H9 (cell line): ENCODE data around the gene YKT6. TPM values are rescaled to one million over a fixed set of nuclear protein-coding genes. Genes with fewer than 3 reads are reported as not detected.

ENCODE experiments used
- DNase-seq: peaks from one replicate; pipeline ENCODE4 v3.0.0-alpha.2; 2017
- H2AFZ ChIP-seq: one replicate; pipeline ENCODE4 v1.6.1; 2013; ENCODE audit warnings: mild to moderate bottlenecking, low read length, control low read depth, moderate library complexity
- H2AK5ac ChIP-seq: 2 replicates; pipeline ENCODE4 v1.6.1; 2013; ENCODE audit warnings: low read length, control low read depth, mixed read lengths; ENCODE audit not compliant: insufficient read length
- H2BK120ac ChIP-seq: one replicate; pipeline ENCODE4 v1.6.1; 2013; ENCODE audit warnings: low read depth, mild to moderate bottlenecking, low read length, control low read depth, inconsistent platforms; ENCODE audit not compliant: poor library complexity, severe bottlenecking
- H2BK12ac ChIP-seq: 2 replicates; pipeline ENCODE4 v1.6.1; 2013; ENCODE audit warnings: low read length, control low read depth, mixed read lengths, low read depth; ENCODE audit not compliant: insufficient read length
- H2BK15ac ChIP-seq: 2 replicates; pipeline ENCODE4 v1.6.1; 2013; ENCODE audit warnings: low read depth, low read length, control low read depth
- H2BK20ac ChIP-seq: one replicate; pipeline ENCODE4 v1.6.1; 2013; ENCODE audit warnings: low read depth, mild to moderate bottlenecking, low read length, control low read depth, inconsistent platforms; ENCODE audit not compliant: poor library complexity, severe bottlenecking
- H2BK5ac ChIP-seq: 2 replicates; pipeline ENCODE4 v1.6.1; 2013; ENCODE audit warnings: low read length, control low read depth, mixed read lengths; ENCODE audit not compliant: insufficient read length
- H3K14ac ChIP-seq: 2 replicates; pipeline ENCODE4 v1.6.1; 2013; ENCODE audit warnings: low read length, control low read depth; ENCODE audit not compliant: insufficient read depth
- H3K18ac ChIP-seq: 2 replicates; pipeline ENCODE4 v1.6.1; 2013; ENCODE audit warnings: low read depth, mild to moderate bottlenecking, mixed read lengths, low read length, control low read depth; ENCODE audit not compliant: insufficient read length
- H3K23ac ChIP-seq: 2 replicates; pipeline ENCODE4 v1.6.1; 2013; ENCODE audit warnings: low read length, control low read depth, mixed read lengths, low read depth; ENCODE audit not compliant: insufficient read length
- H3K23me2 ChIP-seq: 2 replicates; pipeline ENCODE4 v1.6.1; 2013; ENCODE audit warnings: low read depth, mild to moderate bottlenecking, mixed read lengths, low read length, control low read depth; ENCODE audit not compliant: insufficient read length, poor library complexity, severe bottlenecking
- H3K27ac ChIP-seq: 2 replicates; pipeline ENCODE4 v1.5.1; 2013; ENCODE audit warnings: low read length, control low read depth, mixed read lengths, low read depth; ENCODE audit not compliant: insufficient read length
- H3K27me3 ChIP-seq: 2 replicates; pipeline ENCODE4 v1.6.1; 2013; ENCODE audit warnings: low read length, control low read depth, inconsistent platforms; ENCODE audit not compliant: insufficient read depth
- H3K4ac ChIP-seq: 2 replicates; pipeline ENCODE4 v1.6.1; 2013; ENCODE audit warnings: low read depth, mild to moderate bottlenecking, control low read depth, inconsistent platforms, low read length, moderate library complexity
- H3K4me1 ChIP-seq: 2 replicates; pipeline ENCODE4 v1.6.1; 2013; ENCODE audit warnings: low read length, control low read depth, inconsistent platforms; ENCODE audit not compliant: insufficient read depth
- H3K4me2 ChIP-seq: 2 replicates; pipeline ENCODE4 v1.6.1; 2013; ENCODE audit warnings: low read length, control low read depth, mixed read lengths; ENCODE audit not compliant: insufficient read length, insufficient read depth
- H3K56ac ChIP-seq: 2 replicates; pipeline ENCODE4 v1.6.1; 2013; ENCODE audit warnings: low read depth, mild to moderate bottlenecking, mixed read lengths, low read length, control low read depth; ENCODE audit not compliant: insufficient read length
- H3K79me1 ChIP-seq: 2 replicates; pipeline ENCODE4 v1.6.1; 2013; ENCODE audit warnings: low read depth, mild to moderate bottlenecking, moderate library complexity, low read length, control low read depth, inconsistent platforms; ENCODE audit not compliant: insufficient read depth, poor library complexity, severe bottlenecking
- H3K79me2 ChIP-seq: 2 replicates; pipeline ENCODE4 v1.6.1; 2013; ENCODE audit warnings: low read length, control low read depth, inconsistent platforms; ENCODE audit not compliant: insufficient read depth
- H3K9ac ChIP-seq: 2 replicates; pipeline ENCODE4 v1.6.1; 2013; ENCODE audit warnings: low read length, control low read depth, mixed read lengths; ENCODE audit not compliant: insufficient read length; ENCODE audit errors: extremely low read depth
- H3K9me3 ChIP-seq: one replicate; pipeline ENCODE4 v1.6.1; 2013; ENCODE audit warnings: low read depth, low read length, inconsistent platforms; ENCODE audit not compliant: control insufficient read depth
- H3T11ph ChIP-seq: one replicate; pipeline ENCODE4 v1.6.1; 2013; ENCODE audit warnings: mild to moderate bottlenecking, low read length, control low read depth, inconsistent platforms
- H4K20me1 ChIP-seq: one replicate; pipeline ENCODE4 v1.6.1; 2013; ENCODE audit not compliant: control insufficient read depth, insufficient read length, insufficient read depth
- H4K5ac ChIP-seq: 2 replicates; pipeline ENCODE4 v1.6.1; 2013; ENCODE audit warnings: low read depth, mild to moderate bottlenecking, mixed read lengths, low read length, control low read depth; ENCODE audit not compliant: insufficient read length
- H4K8ac ChIP-seq: replicated peaks from 2 replicates; pipeline ENCODE4 v1.6.1; 2013; ENCODE audit warnings: low read length, control low read depth, mixed read lengths, low read depth; ENCODE audit not compliant: insufficient read length
- H4K91ac ChIP-seq: 2 replicates; pipeline ENCODE4 v1.6.1; 2013; ENCODE audit warnings: low read depth, mild to moderate bottlenecking, moderate library complexity, mixed read lengths, low read length, control low read depth; ENCODE audit not compliant: insufficient read length
- H3K27ac Mint-ChIP-seq, 3 experiments: 2 replicates in 2 of 3; 3 replicates in 1 of 3; pipeline ENCODE4 v1.8.0; 2020 to 2021; ENCODE audit warnings: mixed read lengths in 3 of 3, mild to moderate bottlenecking in 1 of 3, moderate library complexity in 1 of 3
- H3K27me3 Mint-ChIP-seq: 2 replicates; pipeline ENCODE4 v1.8.0; 2021; ENCODE audit warnings: low read depth, mild to moderate bottlenecking, moderate library complexity, mixed read lengths
- H3K36me3 Mint-ChIP-seq, 3 experiments: 2 replicates in 2 of 3; 3 replicates in 1 of 3; pipeline ENCODE4 v1.8.0; 2020 to 2021; ENCODE audit warnings: low read depth in 3 of 3, mixed read lengths in 3 of 3; ENCODE audit not compliant: insufficient read depth in 1 of 3
- H3K4me1 Mint-ChIP-seq, 2 experiments: 2 replicates each; pipeline ENCODE4 v1.8.0; 2020; ENCODE audit warnings: mixed read lengths in 2 of 2
- H3K4me3 Mint-ChIP-seq, 2 experiments: 2 replicates in 1 of 2; 3 replicates in 1 of 2; pipeline ENCODE4 v1.8.0; 2020 to 2021; ENCODE audit warnings: mild to moderate bottlenecking in 2 of 2, mixed read lengths in 2 of 2, moderate library complexity in 1 of 2
- H3K9me3 Mint-ChIP-seq, 2 experiments: 2 replicates in 1 of 2; 3 replicates in 1 of 2; pipeline ENCODE4 v1.8.0; 2020; ENCODE audit warnings: mild to moderate bottlenecking in 2 of 2, mixed read lengths in 2 of 2, moderate library complexity in 1 of 2
- CTCF ChIP-seq: fragments of 200-600 bp; sonication (generic); conservative IDR thresholded peaks from 3 replicates; pipeline ENCODE4 v1.8.0; 2021; ENCODE audit warnings: antibody characterized with exemption, mild to moderate bottlenecking
- WGBS: extraction: QIAGEN DNeasy Blood & Tissue Kit; methylation state at CpG from one replicate; pipeline ENCODE4 v1.1.7; 2013; ENCODE audit warnings: missing lambda C conversion rate, low lambda C conversion rate, mixed read lengths; ENCODE audit not compliant: insufficient read length; ENCODE audit errors: extremely low coverage; 5-methylcytosine and 5-hydroxymethylcytosine counted together
- total RNA-seq: library from RNA; stranded (reverse); gene quantifications from 2 replicates; pipeline ENCODE4 v1.2.1, GENCODE V29; 2021

YKT6 gene
- total RNA-seq, 1 experiment from 2014 or later, result 104 TPM

GRCh38 chr7:44201813-44202212 is 1.0 kb downstream of the YKT6 start:
- no peaks in the 10 kb centered on the region for H4K20me1 ChIP-seq
- H3K4me1 ChIP-seq, result no peaks in the 10 kb centered on the region
- H3K56ac ChIP-seq, result no peak overlapping the region
- no peaks in the 10 kb centered on the region for H3K27me3 ChIP-seq
- H3K27ac ChIP-seq, result no peak overlapping the region
- H3K4me1 Mint-ChIP-seq, result peaks cover 12 to 13% of the 10 kb centered on the region in 2 experiments
- peak overlapping the region; percentile 78 for H3K9ac ChIP-seq
- H3K9me3 ChIP-seq, result no peaks in the 10 kb centered on the region
- no peak overlapping the region for H2AK5ac ChIP-seq
- no peak overlapping the region for H2BK120ac ChIP-seq
- H2AFZ ChIP-seq, result no peak overlapping the region
- no peaks in the 10 kb centered on the region for H3K9me3 Mint-ChIP-seq
- no CpG with 5 or more reads among the region's 8 CpGs for WGBS
- H3K36me3 Mint-ChIP-seq, result peaks cover 9 to 20% (median 19%) of the 10 kb centered on the region in 3 experiments; a peak in 5 of 7 replicates
- no peak overlapping the region for H3K23ac ChIP-seq
- H3K14ac ChIP-seq, result no peak overlapping the region
- peak overlapping the region in 2 of 3 experiments; percentile 57 to 70; a peak in 3 of 7 replicates for H3K27ac Mint-ChIP-seq
- no peak overlapping the region for H2BK5ac ChIP-seq
- no peak overlapping the region for H2BK15ac ChIP-seq
- H3K79me2 ChIP-seq, result peaks cover 17% of the 10 kb centered on the region; the same call in 1 of the 2 replicates
- H3K27me3 Mint-ChIP-seq, result peaks cover 21% of the 10 kb centered on the region
- DNase-seq, result no peak
- no peak overlapping the region for H3K4ac ChIP-seq
- no peak overlapping the region for H4K8ac ChIP-seq
- H4K91ac ChIP-seq, result no peak overlapping the region
- H2BK20ac ChIP-seq, result no peak overlapping the region
- H3K4me2 ChIP-seq, result peak overlapping the region; percentile 63
- no peak overlapping the region for H2BK12ac ChIP-seq
- no peak overlapping the region for H3T11ph ChIP-seq
- H3K23me2 ChIP-seq, result peaks cover 3% of the 10 kb centered on the region
- H3K79me1 ChIP-seq, result peaks cover 3% of the 10 kb centered on the region
- no peak overlapping the region for H3K18ac ChIP-seq
- no peak for TF ChIP-seq CTCF
- no peak overlapping the region for H4K5ac ChIP-seq
- peak overlapping the region; percentile 91 to 92 for H3K4me3 Mint-ChIP-seq
